Hepatocyte (in vitro differentiated cells): ENCODE data around the gene TCF12.

Experiments
- CTCF ChIP-seq: fragments of 200-600 bp; sonication (generic); IDR thresholded peaks from 2 replicates; pipeline ENCODE4 v1.5.1; 2016; ENCODE audit warnings: antibody characterized with exemption, mild to moderate bottlenecking; ENCODE audit not compliant: poor library complexity
- EZH2 ChIP-seq: fragments of 200-600 bp; sonication (generic); IDR thresholded peaks from 2 replicates; pipeline ENCODE4 v1.6.1; 2016; ENCODE audit warnings: antibody characterized with exemption, mild to moderate bottlenecking, borderline replicate concordance

- no peak for TF ChIP-seq CTCF
- TF ChIP-seq EZH2, result no peak
Measured at GRCh38 chr15:57305009-57305408, 386.6 kb downstream of the TCF12 start.
